Endothelial cell of umbilical vein (primary cell): Measurements from ENCODE around the gene CCSER1. TPM values are rescaled to one million over a fixed set of nuclear protein-coding genes. Genes with fewer than 3 reads are reported as not detected.

Source experiments
- BruUV-seq: library from RNA; stranded (reverse); fragments of 400-500 nt; replicated peaks from 2 replicates; lab custom pipeline; 2021; lab: Mats Ljungman, UMichigan
- CTCF ChIA-PET: fragments of 300-600, 350-600 bp; sonication (Branson Sonifier 250); formaldehyde crosslinking; loops from one replicate; lab custom pipeline; 2021; ENCODE audit warnings: antibody characterized with exemption, inconsistent platforms; lab: Charles Lee
- POLR2A ChIA-PET: fragments of 300-600, 350-600 bp; sonication (Branson Sonifier 250); formaldehyde crosslinking; loops from one replicate; lab custom pipeline; 2021; ENCODE audit warnings: antibody characterized with exemption, inconsistent platforms; lab: Charles Lee
- DNase-seq: peaks from one replicate; pipeline ENCODE4 v3.0.0-alpha.2; 2011; ENCODE audit warnings: low read depth, low spot score
- FAIRE-seq: peaks from 2 replicates; lab custom pipeline; 2011; peaks lifted over from hg19 to GRCh38; lab: Jason Lieb, UNC
- H2AFZ ChIP-seq: 2 replicates; pipeline ENCODE4 v1.6.0; 2012; ENCODE audit warnings: low read depth, low read length, control low read depth, inconsistent platforms
- H3K27ac ChIP-seq: 2 replicates; pipeline ENCODE4 v1.5.1; 2011; ENCODE audit warnings: low read depth, mild to moderate bottlenecking, control low read depth, low read length, moderate library complexity; ENCODE audit not compliant: insufficient read depth
- H3K27me3 ChIP-seq, 2 experiments: 2 replicates each; pipeline versions ENCODE4 v1.6.0 to v1.6.1; 2011; ENCODE audit warnings: low read length in 2 of 2, mixed read lengths in 1 of 2; ENCODE audit not compliant: control insufficient read depth in 2 of 2, insufficient read depth in 2 of 2
- H3K36me3 ChIP-seq, 2 experiments: 2 replicates in 1 of 2; 3 replicates in 1 of 2; pipeline ENCODE4 v1.5.1; 2011; ENCODE audit warnings: low read length in 2 of 2, mild to moderate bottlenecking in 1 of 2, moderate library complexity in 1 of 2; ENCODE audit not compliant: control insufficient read depth in 2 of 2, insufficient read depth in 2 of 2; ENCODE audit errors: extremely low read depth in 1 of 2
- H3K4me1 ChIP-seq: 3 replicates; pipeline ENCODE4 v1.5.1; 2011; ENCODE audit warnings: mild to moderate bottlenecking, low read length; ENCODE audit not compliant: control insufficient read depth, insufficient read depth; ENCODE audit errors: extremely low read depth
- H3K4me2 ChIP-seq: 2 replicates; pipeline ENCODE4 v1.6.1; 2011; ENCODE audit warnings: low read length, control low read depth, mixed read lengths; ENCODE audit not compliant: insufficient read depth
- H3K4me3 ChIP-seq, 3 experiments: fragments of 200-600 bp in 1 of 3; sonication (generic), shearing (Covaris generic) in 1 of 3; replicated peaks in 1 of 3; 2 replicates each; pipeline ENCODE4 v1.5.1; 2011 to 2016; ENCODE audit warnings: control low read depth in 3 of 3, low read length in 3 of 3, mild to moderate bottlenecking in 2 of 3, inconsistent platforms in 1 of 3, low read depth in 1 of 3, moderate library complexity in 1 of 3; ENCODE audit not compliant: insufficient read depth in 1 of 3
- H3K79me2 ChIP-seq: 2 replicates; pipeline ENCODE4 v1.6.0; 2012; ENCODE audit warnings: low read length, inconsistent platforms; ENCODE audit not compliant: control insufficient read depth, insufficient read depth
- H3K9ac ChIP-seq: replicated peaks from 2 replicates; pipeline ENCODE3; 2011; ENCODE audit warnings: low read length, control low read depth; ENCODE audit not compliant: insufficient read depth; ENCODE audit errors: extremely low read depth
- H3K9me1 ChIP-seq: replicated peaks from 3 replicates; pipeline ENCODE4 v1.6.0; 2011; ENCODE audit warnings: mild to moderate bottlenecking, low read length; ENCODE audit not compliant: control insufficient read depth, insufficient read depth; ENCODE audit errors: extremely low read depth
- H3K9me3 ChIP-seq: replicated peaks from 2 replicates; pipeline ENCODE4 v1.5.1; 2012; ENCODE audit warnings: low read length, inconsistent platforms; ENCODE audit not compliant: control insufficient read depth, insufficient read depth
- H4K20me1 ChIP-seq: replicated peaks from 2 replicates; pipeline ENCODE3; 2011; ENCODE audit warnings: mild to moderate bottlenecking, low read length; ENCODE audit not compliant: control insufficient read depth, insufficient read depth; ENCODE audit errors: extremely low read depth
- CTCF ChIP-seq, 2 donors: IDR thresholded peaks; 1 replicate in 1 of 2; 2 replicates in 1 of 2; pipeline ENCODE4 v1.5.1; 2011; ENCODE audit warnings: low read length in 2 of 2, mild to moderate bottlenecking in 2 of 2, moderate library complexity in 2 of 2, control low read depth in 1 of 2, inconsistent platforms in 1 of 2, low read depth in 1 of 2; ENCODE audit not compliant: insufficient read depth in 1 of 2; ENCODE audit errors: extremely low read depth in 1 of 2
- EZH2 ChIP-seq: IDR thresholded peaks from 2 replicates; pipeline ENCODE4 v1.6.1; 2012; ENCODE audit warnings: borderline replicate concordance, low read depth, mild to moderate bottlenecking, moderate library complexity, low read length, inconsistent platforms; ENCODE audit not compliant: severe bottlenecking
- FOS ChIP-seq: IDR thresholded peaks from 2 replicates; pipeline ENCODE4 v1.6.1; 2011; ENCODE audit warnings: mild to moderate bottlenecking, low read length, moderate library complexity, borderline replicate concordance; ENCODE audit not compliant: insufficient read depth
- GATA2 ChIP-seq: IDR thresholded peaks from 2 replicates; pipeline ENCODE4 v1.7.0; 2011; ENCODE audit warnings: low read depth, mild to moderate bottlenecking, moderate library complexity, mixed read lengths, low read length; ENCODE audit not compliant: insufficient read length, insufficient read depth
- JUN ChIP-seq: IDR thresholded peaks from 2 replicates; pipeline ENCODE4 v1.6.1; 2011; ENCODE audit warnings: borderline replicate concordance, low read depth; ENCODE audit not compliant: insufficient read length, insufficient read depth
- MAX ChIP-seq: IDR thresholded peaks from 2 replicates; pipeline ENCODE4 v1.6.1; 2011; ENCODE audit not compliant: insufficient read depth, insufficient read length
- MYC ChIP-seq: IDR thresholded peaks from one replicate; pipeline ENCODE4 v1.6.1; 2011; ENCODE audit warnings: mild to moderate bottlenecking, low read depth, low read length
- POLR2A ChIP-seq: IDR thresholded peaks from 2 replicates; pipeline ENCODE4 v1.6.1; 2012; ENCODE audit warnings: low read depth, mild to moderate bottlenecking, control low read depth, low read length
- POLR2AphosphoS5 ChIP-seq: IDR thresholded peaks from 2 replicates; pipeline ENCODE4 v1.6.1; 2012; ENCODE audit warnings: low read depth, mild to moderate bottlenecking, control low read depth, low read length, moderate library complexity; ENCODE audit not compliant: insufficient read depth
- dilution Hi-C: fragments of 300-500 bp; cut with MboI; formaldehyde crosslinking; loops from one replicate; pipeline ENCODE4 v1.15.0; 2019; ENCODE audit warnings: low sequenced_read_pairs; ENCODE audit not compliant: extremely low pct_ligation_motif_present
- intact Hi-C: fragments of 100-400 bp; cut with micrococcal nuclease; formaldehyde crosslinking; loops from one replicate; pipeline ENCODE4 v1.10.0; 2022
- polyA plus RNA-seq, 4 experiments: library from polyadenylated mRNA; depleted of rRNA in 3 of 4; stranded (reverse) in 3 of 4; unstranded in 1 of 4; fragments of >200 nt; gene quantifications; 2 replicates each; pipeline versions ENCODE4 v1.2.1 to v1.2.3, GENCODE V29; 2011 to 2012; ENCODE audit warnings: missing spikeins in 1 of 4
- total RNA-seq: library from RNA; stranded (reverse); gene quantifications from 2 replicates; pipeline ENCODE4 v1.2.3, GENCODE V29; 2021

Gene CCSER1
- total and polyA plus RNA-seq, 2 donors (not counting 3 experiments of a cell fraction or from before 2014, with no cell fraction given), result 0.11 to 1.8 TPM

- no peaks in the 10 kb centered on the region for H3K9me3 ChIP-seq
- TF ChIP-seq MAX (no peak), GATA2 (no peak), POLR2AphosphoS5 (no peak), FOS (no peak), JUN (no peak), CTCF (IDR thresholded peaks at IDR 0.05; ENCODE audit: extremely low read depth in 1 of 2, insufficient read depth in 1 of 2, low read depth in 1 of 2, low read length in 2 of 2) (no peak), POLR2A (no peak), MYC (no peak), EZH2 (no peak)
- H3K27me3 ChIP-seq, result no peaks in the 10 kb centered on the region
- H3K4me1 ChIP-seq, result no peaks in the 10 kb centered on the region
- dilution Hi-C loops, result no loop called here
- CTCF ChIA-PET, result no interaction called here
- intact Hi-C loops, result no loop called here
- H3K36me3 ChIP-seq, result no peaks in the 10 kb centered on the region
- POLR2A ChIA-PET, result no interaction called here
- no peak overlapping the region for H2AFZ ChIP-seq
- no peaks in the 10 kb centered on the region for H3K79me2 ChIP-seq
- no peak overlapping the region for H3K4me2 ChIP-seq
- no peak overlapping the region for H3K27ac ChIP-seq
- H4K20me1 ChIP-seq, result no peaks in the 10 kb centered on the region
- no peak overlapping the region for H3K4me3 ChIP-seq
- no peak for DNase-seq
- no TSS peak for BruUV-seq
- no peak for FAIRE-seq
- H3K9ac ChIP-seq, result no peak overlapping the region
- no peaks in the 10 kb centered on the region for H3K9me1 ChIP-seq
These were observed 1241.9 kb downstream of the CCSER1 start for GRCh38 chr4:91369116-91369515.
